ENCODE measurements around the gene DISP2.

The DISP2 gene

DNA sequence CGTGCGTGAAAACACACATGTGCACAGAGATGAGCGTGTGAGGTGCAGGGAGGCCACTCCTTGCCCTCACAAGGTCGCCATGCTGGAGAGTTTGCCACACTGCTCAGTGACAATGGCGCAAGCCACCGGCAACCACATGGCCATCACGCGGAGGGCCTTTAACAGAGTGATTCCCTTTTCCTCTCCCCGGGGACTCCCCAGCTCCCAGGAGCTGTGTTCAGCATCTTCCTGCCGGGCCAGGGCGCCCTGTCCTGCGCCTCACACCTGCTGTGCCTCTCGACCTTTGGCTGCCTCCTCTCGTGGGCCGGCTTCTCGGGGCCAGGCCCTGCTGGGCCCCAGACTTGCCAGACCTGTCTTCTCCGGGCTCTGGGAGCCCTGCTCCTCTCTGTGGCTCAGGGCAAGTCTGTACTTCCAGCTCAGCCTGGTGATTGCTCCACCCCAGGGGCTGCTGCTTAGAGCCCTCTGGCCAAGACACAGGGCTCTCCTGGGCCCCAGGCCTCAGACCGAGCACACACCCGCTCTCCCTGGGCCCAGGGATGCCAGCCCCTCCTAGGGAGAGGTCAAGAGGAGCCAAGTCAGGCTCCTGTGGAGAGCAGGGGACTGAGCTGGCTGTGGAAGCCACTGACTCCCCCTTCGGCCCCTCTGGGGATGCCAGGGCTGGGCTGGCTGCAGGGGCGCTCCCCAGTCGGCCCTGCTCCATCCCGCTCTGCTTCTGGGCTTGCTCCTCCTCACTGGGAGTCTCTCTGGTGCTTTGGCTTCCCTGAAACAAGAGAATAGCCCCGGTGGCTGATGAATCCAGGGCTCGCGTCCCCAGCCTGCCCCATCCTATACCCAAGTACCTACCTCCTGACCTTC, 22.9 kb upstream of the DISP2 start:
- peaks cover 9 to 46% of the 10 kb centered on the region in 2 experiments for H3K36me3 ChIP-seq (ENCODE audit: control insufficient read depth in 1 of 2, insufficient read depth in 2 of 2, low read depth in 1 of 2, low read length in 2 of 2)
- H3K4me2 ChIP-seq (ENCODE audit: low read length, poor library complexity, severe bottlenecking) = no peak overlapping the region
- H2BK12ac ChIP-seq (ENCODE audit: low read length in 2 of 2) = peak overlapping the region; percentile 51 to 57
- H3K14ac ChIP-seq (ENCODE audit: low read length in 2 of 2) = peak overlapping the region; percentile 36 to 85
- H3K18ac ChIP-seq (ENCODE audit: low read depth in 1 of 2, low read length in 2 of 2) = peak overlapping the region; percentile 78 to 97
- H3K4me3 ChIP-seq (ENCODE audit: insufficient read depth in 1 of 2, low read depth in 1 of 2, low read length in 2 of 2) = no peak overlapping the region
- H3K9ac ChIP-seq (ENCODE audit: low read length) = no peak overlapping the region
- H3K4me1 ChIP-seq (ENCODE audit: control insufficient read depth, insufficient read depth, low read depth, low read length) = peaks cover 67% of the 10 kb centered on the region
- H4K91ac ChIP-seq (ENCODE audit: low read length) = peak overlapping the region; percentile 73
- peak overlapping the region; percentile 97 for H2BK15ac ChIP-seq (ENCODE audit: low read depth, poor library complexity, severe bottlenecking)
- H3K27ac ChIP-seq (ENCODE audit: low read length, poor library complexity, severe bottlenecking) = peak overlapping the region; percentile 76
- WGBS = 93% methylated on average over 26 of the region's 26 CpGs
- H3K9me3 ChIP-seq (ENCODE audit: control insufficient read depth, low read length) = no peaks in the 10 kb centered on the region
- H3K27me3 ChIP-seq (ENCODE audit: control insufficient read depth in 1 of 2, insufficient read depth in 1 of 2, low read length in 2 of 2) = no peaks in the 10 kb centered on the region
- no peak overlapping the region for H2AFZ ChIP-seq (ENCODE audit: low read depth, low read length)
- no peak overlapping the region for H2BK5ac ChIP-seq (ENCODE audit: low read depth, low read length, poor library complexity, severe bottlenecking)
- H2BK120ac ChIP-seq (ENCODE audit: low read depth, low read length) = peak overlapping the region; percentile 94
- no peak overlapping the region for H3K23ac ChIP-seq (ENCODE audit: low read length in 2 of 2)
- H2AK5ac ChIP-seq (ENCODE audit: low read length, severe bottlenecking) = peak overlapping the region; percentile 41
- H3K79me1 ChIP-seq (replicated peaks; ENCODE audit: low read length, poor library complexity, severe bottlenecking) = peaks cover 26% of the 10 kb centered on the region
- H4K8ac ChIP-seq (ENCODE audit: low read length) = peak overlapping the region; percentile 71
- no peak for DNase-seq
- peak overlapping the region; percentile 16 to 96 for H3K4ac ChIP-seq (ENCODE audit: low read depth in 1 of 2, low read length in 2 of 2)

DNA sequence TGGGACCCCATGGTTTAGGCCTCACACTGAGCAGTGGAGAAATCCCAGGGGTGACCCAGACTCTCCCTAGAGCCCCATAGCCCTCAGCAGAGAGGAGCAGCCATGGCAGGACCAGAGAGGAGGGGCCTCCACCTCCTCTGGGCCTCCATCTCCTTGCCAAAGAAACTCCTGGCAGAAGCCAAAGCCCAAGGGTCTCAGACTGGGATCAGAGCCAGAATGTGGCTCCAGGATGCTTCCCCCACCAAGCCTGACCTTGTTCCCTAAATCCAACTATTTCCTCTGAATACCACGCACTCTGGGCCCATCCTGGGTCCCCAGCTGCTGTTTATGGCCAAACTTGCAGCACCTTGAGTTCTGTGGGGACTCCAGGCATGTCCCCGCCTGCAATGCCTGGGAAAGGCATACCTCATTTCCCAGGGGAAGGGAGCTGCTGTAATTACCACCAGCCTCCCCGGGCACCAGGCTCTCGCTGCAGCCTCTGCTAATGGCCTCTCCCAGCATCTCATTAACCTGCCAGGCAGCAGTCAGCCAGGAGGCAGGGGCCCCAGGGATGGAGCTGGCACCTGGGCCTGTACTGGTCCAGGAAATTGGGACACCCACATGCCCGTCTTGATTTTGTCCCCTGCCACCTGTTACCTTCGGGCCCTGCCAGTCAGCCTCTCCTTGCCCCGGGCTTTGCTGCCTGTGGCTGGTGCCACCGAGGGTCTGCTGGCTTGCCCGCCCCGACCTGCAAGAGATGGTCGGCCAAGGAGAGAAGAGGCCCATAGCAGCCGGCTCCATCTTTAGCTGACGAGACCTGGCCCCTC, 21.9 kb upstream of the DISP2 start:
- WGBS = 85% methylated on average over 9 of the region's 13 CpGs
- H3K23ac ChIP-seq (ENCODE audit: low read length in 2 of 2) = no peak overlapping the region
- H2BK5ac ChIP-seq (ENCODE audit: low read depth, low read length, poor library complexity, severe bottlenecking) = no peak overlapping the region
- H4K8ac ChIP-seq (ENCODE audit: low read length) = peak overlapping the region; percentile 43
- H3K4me2 ChIP-seq (ENCODE audit: low read length, poor library complexity, severe bottlenecking) = no peak overlapping the region
- peak overlapping the region in 1 of 2 experiments; percentile 57 for H3K4ac ChIP-seq (ENCODE audit: low read depth in 1 of 2, low read length in 2 of 2)
- peak overlapping the region; percentile 32 for H2AK5ac ChIP-seq (ENCODE audit: low read length, severe bottlenecking)
- H3K9me3 ChIP-seq (ENCODE audit: control insufficient read depth, low read length) = no peaks in the 10 kb centered on the region
- H3K79me1 ChIP-seq (replicated peaks; ENCODE audit: low read length, poor library complexity, severe bottlenecking) = peaks cover 26% of the 10 kb centered on the region
- H4K91ac ChIP-seq (ENCODE audit: low read length) = peak overlapping the region; percentile 25
- H3K27me3 ChIP-seq (ENCODE audit: control insufficient read depth in 1 of 2, insufficient read depth in 1 of 2, low read length in 2 of 2) = no peaks in the 10 kb centered on the region
- no peak overlapping the region for H3K9ac ChIP-seq (ENCODE audit: low read length)
- H3K14ac ChIP-seq (ENCODE audit: low read length in 2 of 2) = no peak overlapping the region
- peak overlapping the region; percentile 44 for H2BK15ac ChIP-seq (ENCODE audit: low read depth, poor library complexity, severe bottlenecking)
- no peak for DNase-seq
- no peak overlapping the region for H3K27ac ChIP-seq (ENCODE audit: low read length, poor library complexity, severe bottlenecking)
- peak overlapping the region; percentile 3 to 37 for H3K18ac ChIP-seq (ENCODE audit: low read depth in 1 of 2, low read length in 2 of 2)
- H2BK120ac ChIP-seq (ENCODE audit: low read depth, low read length) = peak overlapping the region; percentile 77
- no peak overlapping the region for H2AFZ ChIP-seq (ENCODE audit: low read depth, low read length)
- H3K4me3 ChIP-seq (ENCODE audit: insufficient read depth in 1 of 2, low read depth in 1 of 2, low read length in 2 of 2) = no peak overlapping the region
- H3K36me3 ChIP-seq (ENCODE audit: control insufficient read depth in 1 of 2, insufficient read depth in 2 of 2, low read depth in 1 of 2, low read length in 2 of 2) = peaks cover 9 to 46% of the 10 kb centered on the region in 2 experiments
- H3K4me1 ChIP-seq (ENCODE audit: control insufficient read depth, insufficient read depth, low read depth, low read length) = peaks cover 63% of the 10 kb centered on the region
- H2BK12ac ChIP-seq (ENCODE audit: low read length in 2 of 2) = peak overlapping the region; percentile 6 to 60

DNA sequence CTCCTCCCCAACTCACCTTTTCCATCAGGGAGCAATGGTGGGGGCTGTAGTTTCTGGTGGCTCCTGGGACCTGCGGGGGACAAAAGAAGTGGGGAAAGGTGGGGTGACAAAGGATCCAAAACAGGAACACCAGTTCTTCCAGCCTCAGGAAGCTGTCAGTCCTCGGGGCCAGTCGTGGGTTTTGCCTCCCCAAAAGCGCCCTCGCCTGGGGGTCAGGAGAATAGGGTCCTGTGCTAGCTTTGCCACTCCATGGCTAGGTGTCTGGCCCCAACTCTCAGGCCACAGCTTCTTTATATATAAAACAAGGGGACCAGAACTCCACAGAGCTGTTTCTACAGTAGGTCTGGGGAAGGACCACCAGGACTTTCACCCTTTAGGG, 21.3 kb upstream of the DISP2 start:
- Histone ChIP-seq H3K9me3 (ENCODE audit: control insufficient read depth, low read length) (no peaks in the 10 kb centered on the region), H4K91ac (ENCODE audit: low read length) (peak overlapping the region; percentile 18), H3K4me2 (ENCODE audit: low read length, poor library complexity, severe bottlenecking) (no peak overlapping the region), H3K14ac (ENCODE audit: low read length in 2 of 2) (no peak overlapping the region), H3K27ac (ENCODE audit: low read length, poor library complexity, severe bottlenecking) (no peak overlapping the region), H3K27me3 (ENCODE audit: control insufficient read depth in 1 of 2, insufficient read depth in 1 of 2, low read length in 2 of 2) (no peaks in the 10 kb centered on the region), H3K79me1 (replicated peaks; ENCODE audit: low read length, poor library complexity, severe bottlenecking) (peaks cover 26% of the 10 kb centered on the region), H2BK15ac (ENCODE audit: low read depth, poor library complexity, severe bottlenecking) (peak overlapping the region; percentile 26), H3K23ac (ENCODE audit: low read length in 2 of 2) (no peak overlapping the region), H3K36me3 (ENCODE audit: control insufficient read depth in 1 of 2, insufficient read depth in 2 of 2, low read depth in 1 of 2, low read length in 2 of 2) (peaks cover 9 to 45% of the 10 kb centered on the region in 2 experiments), H3K4me3 (ENCODE audit: insufficient read depth in 1 of 2, low read depth in 1 of 2, low read length in 2 of 2) (no peak overlapping the region), H2AK5ac (ENCODE audit: low read length, severe bottlenecking) (peak overlapping the region; percentile 17), H2BK120ac (ENCODE audit: low read depth, low read length) (peak overlapping the region; percentile 11), H3K4ac (ENCODE audit: low read depth in 1 of 2, low read length in 2 of 2) (peak overlapping the region in 1 of 2 experiments; percentile 57), H3K18ac (ENCODE audit: low read depth in 1 of 2, low read length in 2 of 2) (peak overlapping the region in 1 of 2 experiments; percentile 38), H2BK12ac (ENCODE audit: low read length in 2 of 2) (no peak overlapping the region), H3K4me1 (ENCODE audit: control insufficient read depth, insufficient read depth, low read depth, low read length) (peaks cover 64% of the 10 kb centered on the region), H2BK5ac (ENCODE audit: low read depth, low read length, poor library complexity, severe bottlenecking) (no peak overlapping the region), H4K8ac (ENCODE audit: low read length) (peak overlapping the region; percentile 43), H2AFZ (ENCODE audit: low read depth, low read length) (no peak overlapping the region), H3K9ac (ENCODE audit: low read length) (no peak overlapping the region)
- 41% methylated on average over 5 of the region's 5 CpGs for whole genome bisulfite sequencing
- no peak for DNase-seq

DNA sequence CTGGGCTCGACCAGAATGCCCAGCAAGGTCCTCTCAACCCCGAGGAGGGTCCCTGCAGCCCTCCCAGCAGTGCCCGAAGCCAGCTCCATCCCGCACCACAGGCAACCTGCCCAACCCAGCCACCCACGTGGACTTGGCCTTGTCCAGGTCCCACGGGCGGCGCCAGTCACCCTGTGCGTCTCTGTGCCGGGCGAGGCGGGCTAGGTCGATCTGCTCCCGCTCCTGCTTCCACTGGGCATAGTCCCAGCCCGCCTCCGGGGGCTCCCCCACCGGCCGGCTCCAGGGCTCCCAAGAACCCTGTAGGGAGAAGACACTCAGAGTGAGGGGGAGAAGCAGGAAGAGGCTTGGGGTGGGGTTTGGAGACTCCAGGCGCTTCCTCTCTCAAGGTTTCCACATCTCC, 20.4 kb upstream of the DISP2 start:
- H3K14ac ChIP-seq (ENCODE audit: low read length in 2 of 2) = peak overlapping the region in 1 of 2 experiments; percentile 19
- H3K9ac ChIP-seq (ENCODE audit: low read length) = no peak overlapping the region
- H3K4me1 ChIP-seq (ENCODE audit: control insufficient read depth, insufficient read depth, low read depth, low read length) = peaks cover 64% of the 10 kb centered on the region
- H3K27ac ChIP-seq (ENCODE audit: low read length, poor library complexity, severe bottlenecking) = no peak overlapping the region
- WGBS = 85% methylated on average over 12 of the region's 19 CpGs
- H2BK12ac ChIP-seq (ENCODE audit: low read length in 2 of 2) = peak overlapping the region in 1 of 2 experiments; percentile 66
- H4K8ac ChIP-seq (ENCODE audit: low read length) = peak overlapping the region; percentile 90
- H3K36me3 ChIP-seq (ENCODE audit: control insufficient read depth in 1 of 2, insufficient read depth in 2 of 2, low read depth in 1 of 2, low read length in 2 of 2) = peaks cover 9 to 41% of the 10 kb centered on the region in 2 experiments
- peak overlapping the region; percentile 97 for H4K91ac ChIP-seq (ENCODE audit: low read length)
- no peak overlapping the region for H2AFZ ChIP-seq (ENCODE audit: low read depth, low read length)
- H3K4me2 ChIP-seq (ENCODE audit: low read length, poor library complexity, severe bottlenecking) = peak overlapping the region; percentile 62
- H2BK15ac ChIP-seq (ENCODE audit: low read depth, poor library complexity, severe bottlenecking) = peak overlapping the region; percentile 8
- H2AK5ac ChIP-seq (ENCODE audit: low read length, severe bottlenecking) = peak overlapping the region; percentile 35
- H3K79me1 ChIP-seq (replicated peaks; ENCODE audit: low read length, poor library complexity, severe bottlenecking) = peaks cover 22% of the 10 kb centered on the region
- H3K9me3 ChIP-seq (ENCODE audit: control insufficient read depth, low read length) = no peaks in the 10 kb centered on the region
- peak overlapping the region; percentile 55 to 73 for H3K18ac ChIP-seq (ENCODE audit: low read depth in 1 of 2, low read length in 2 of 2)
- H3K4ac ChIP-seq (ENCODE audit: low read depth in 1 of 2, low read length in 2 of 2) = peak overlapping the region in 1 of 2 experiments; percentile 50
- H3K23ac ChIP-seq (ENCODE audit: low read length in 2 of 2) = no peak overlapping the region
- no peaks in the 10 kb centered on the region for H3K27me3 ChIP-seq (ENCODE audit: control insufficient read depth in 1 of 2, insufficient read depth in 1 of 2, low read length in 2 of 2)
- H3K4me3 ChIP-seq (ENCODE audit: insufficient read depth in 1 of 2, low read depth in 1 of 2, low read length in 2 of 2) = no peak overlapping the region
- no peak for DNase-seq
- peak overlapping the region; percentile 4 for H2BK120ac ChIP-seq (ENCODE audit: low read depth, low read length)
- H2BK5ac ChIP-seq (ENCODE audit: low read depth, low read length, poor library complexity, severe bottlenecking) = no peak overlapping the region

All from mesenchymal stem cell (in vitro differentiated cells and primary cell).